Esophagus muscularis mucosa (tissue), 4 donors: ENCODE measurements around the gene TSBP1.
"Not testable (repeated sequence)": the region's sequence is repeated elsewhere in the genome, so short reads cannot be mapped to it uniquely, and the experiment has no call there.

Source experiments
- EP300 ChIP-seq: sonication (generic); formaldehyde crosslinking; IDR thresholded peaks from one replicate; pipeline ENCODE4 v1.6.1; 2017; ENCODE audit warnings: antibody characterized with exemption
- POLR2A ChIP-seq: fragments of 450-650 bp; IDR thresholded peaks from one replicate; pipeline ENCODE4 v1.6.1; 2017; ENCODE audit warnings: antibody characterized with exemption, moderate library complexity, mild to moderate bottlenecking, low read depth
- TF ChIP-seq, protein P1 (sequence below), 3 experiments: fragments of 200-600 bp in 2 of 3; fragments of 450-650 bp in 1 of 3; sonication (generic) in 2 of 3; IDR thresholded peaks; one replicate each; pipeline ENCODE4 v1.5.1; 2017 to 2019; ENCODE audit warnings: antibody characterized with exemption in 3 of 3, mild to moderate bottlenecking in 2 of 3, moderate library complexity in 1 of 3

DNA sequence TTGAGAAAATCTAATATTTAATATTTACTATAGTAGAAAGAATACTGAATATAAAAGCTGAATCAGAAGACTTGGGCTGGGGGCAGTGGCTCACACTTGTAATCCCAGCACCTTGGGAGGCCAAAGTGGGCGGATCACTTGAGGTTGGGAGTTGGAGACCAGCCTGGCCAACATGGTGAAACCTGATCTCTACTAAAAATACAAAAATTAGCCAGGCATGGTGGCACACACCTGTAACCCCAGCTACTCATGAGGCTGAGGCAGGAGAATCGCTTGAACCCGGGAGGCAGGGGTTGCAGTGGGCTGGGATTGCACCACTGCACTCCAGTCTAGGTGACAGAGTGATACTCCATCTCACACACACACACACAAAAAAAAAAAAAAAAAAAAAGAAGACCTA is 76.7 kb downstream of the TSBP1 start:
- TF ChIP-seq EP300, POLR2A: not testable (repeated sequence)
- TF ChIP-seq, protein P1, sequence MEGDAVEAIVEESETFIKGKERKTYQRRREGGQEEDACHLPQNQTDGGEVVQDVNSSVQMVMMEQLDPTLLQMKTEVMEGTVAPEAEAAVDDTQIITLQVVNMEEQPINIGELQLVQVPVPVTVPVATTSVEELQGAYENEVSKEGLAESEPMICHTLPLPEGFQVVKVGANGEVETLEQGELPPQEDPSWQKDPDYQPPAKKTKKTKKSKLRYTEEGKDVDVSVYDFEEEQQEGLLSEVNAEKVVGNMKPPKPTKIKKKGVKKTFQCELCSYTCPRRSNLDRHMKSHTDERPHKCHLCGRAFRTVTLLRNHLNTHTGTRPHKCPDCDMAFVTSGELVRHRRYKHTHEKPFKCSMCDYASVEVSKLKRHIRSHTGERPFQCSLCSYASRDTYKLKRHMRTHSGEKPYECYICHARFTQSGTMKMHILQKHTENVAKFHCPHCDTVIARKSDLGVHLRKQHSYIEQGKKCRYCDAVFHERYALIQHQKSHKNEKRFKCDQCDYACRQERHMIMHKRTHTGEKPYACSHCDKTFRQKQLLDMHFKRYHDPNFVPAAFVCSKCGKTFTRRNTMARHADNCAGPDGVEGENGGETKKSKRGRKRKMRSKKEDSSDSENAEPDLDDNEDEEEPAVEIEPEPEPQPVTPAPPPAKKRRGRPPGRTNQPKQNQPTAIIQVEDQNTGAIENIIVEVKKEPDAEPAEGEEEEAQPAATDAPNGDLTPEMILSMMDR (IDR thresholded peaks at IDR 0.05): not testable (repeated sequence)
